Measurements from ENCODE around the gene RPL10A. TPM values are rescaled to one million over a fixed set of nuclear protein-coding genes. Genes with fewer than 3 reads are reported as not detected.

RPL10A gene
- 100 to 1,000 TPM; 585 to 636 TPM for total RNA-seq

GRCh38 chr6:35468181-35468979, at the start of gene RPL10A:
RPL10A (plus strand) TSS chr6:35468401; CDS start chr6:35468435, 34 bp downstream.
- TF ChIP-seq CTCF (IDR thresholded peaks at IDR 0.05), result peak; percentile 94
- Histone ChIP-seq H3K27ac (peak within 1 kb of the TSS; percentile 87), H3K9me3 (no peaks in the 10 kb centered on the region), H3K4me3 (peak within 1 kb of the TSS; percentile 98), H3K4me1 (ENCODE audit: control insufficient read depth in 1 of 2, low read depth in 2 of 2) (peaks cover 0 to 40% of the 10 kb centered on the region in 2 donors), H3K36me3 (peaks cover 16% of the 10 kb centered on the region), H3K27me3 (replicated peaks; ENCODE audit: insufficient read depth) (no peaks in the 10 kb centered on the region)
- ATAC-seq (ENCODE audit: insufficient number of reproducible peaks, low FRiP score, low read depth) (peak; percentile 94), DNase-seq (ENCODE audit: low spot score) (peak; percentile 62)

- H3K27me3 ChIP-seq (replicated peaks; ENCODE audit: insufficient read depth), result no peaks in the 10 kb centered on the region
- H3K4me3 ChIP-seq, result no peak overlapping the region
- no peak overlapping the region for H3K27ac ChIP-seq
- DNase-seq (ENCODE audit: low spot score) (no peak), ATAC-seq (ENCODE audit: insufficient number of reproducible peaks, low FRiP score, low read depth) (no peak)
- no peaks in the 10 kb centered on the region for H3K9me3 ChIP-seq
- peaks cover 0 to 6% of the 10 kb centered on the region in 2 donors for H3K4me1 ChIP-seq (ENCODE audit: control insufficient read depth in 1 of 2, low read depth in 2 of 2)
- peaks cover 12% of the 10 kb centered on the region for H3K36me3 ChIP-seq
- TF ChIP-seq CTCF (IDR thresholded peaks at IDR 0.05), result no peak
Measured at GRCh38 chr6:35419417-35419816, 48.8 kb upstream of the RPL10A start.

- no peak for ATAC-seq (ENCODE audit: insufficient number of reproducible peaks, low FRiP score, low read depth)
- no peak for DNase-seq (ENCODE audit: low spot score)
- TF ChIP-seq CTCF (IDR thresholded peaks at IDR 0.05), result no peak
- no peak overlapping the region for H3K27ac ChIP-seq
- H3K27me3 ChIP-seq (replicated peaks; ENCODE audit: insufficient read depth), result no peaks in the 10 kb centered on the region
- no peaks in the 10 kb centered on the region for H3K9me3 ChIP-seq
- peaks cover 0 to 2% of the 10 kb centered on the region in 2 donors for H3K4me1 ChIP-seq (ENCODE audit: control insufficient read depth in 1 of 2, low read depth in 2 of 2)
- no peak overlapping the region for H3K4me3 ChIP-seq
- H3K36me3 ChIP-seq, result peaks cover 12% of the 10 kb centered on the region
Measured at GRCh38 chr6:35419961-35420360, 48.2 kb upstream of the RPL10A start.

GRCh38 chr6:35425284-35425683, 42.9 kb upstream of the RPL10A start:
- no peak overlapping the region for H3K27ac ChIP-seq
- no peaks in the 10 kb centered on the region for H3K4me1 ChIP-seq (ENCODE audit: control insufficient read depth in 1 of 2, low read depth in 2 of 2)
- no peak for ATAC-seq (ENCODE audit: insufficient number of reproducible peaks, low FRiP score, low read depth)
- H3K9me3 ChIP-seq, result peaks cover 14% of the 10 kb centered on the region
- no peak for DNase-seq (ENCODE audit: low spot score)
- H3K36me3 ChIP-seq, result peaks cover 18% of the 10 kb centered on the region
- no peak for TF ChIP-seq CTCF (IDR thresholded peaks at IDR 0.05)
- H3K27me3 ChIP-seq (replicated peaks; ENCODE audit: insufficient read depth), result no peaks in the 10 kb centered on the region
- no peak overlapping the region for H3K4me3 ChIP-seq

GRCh38 chr6:35426074-35426473, 42.1 kb upstream of the RPL10A start:
- H3K27ac ChIP-seq, result no peak overlapping the region
- H3K4me1 ChIP-seq (ENCODE audit: control insufficient read depth in 1 of 2, low read depth in 2 of 2), result no peaks in the 10 kb centered on the region
- H3K9me3 ChIP-seq, result peaks cover 14% of the 10 kb centered on the region
- H3K4me3 ChIP-seq, result no peak overlapping the region
- DNase-seq (ENCODE audit: low spot score) (no peak), ATAC-seq (ENCODE audit: insufficient number of reproducible peaks, low FRiP score, low read depth) (no peak)
- TF ChIP-seq CTCF (IDR thresholded peaks at IDR 0.05), result no peak
- no peaks in the 10 kb centered on the region for H3K27me3 ChIP-seq (replicated peaks; ENCODE audit: insufficient read depth)
- peaks cover 18% of the 10 kb centered on the region for H3K36me3 ChIP-seq

Data from thoracic aorta (tissue), 2 donors.